OCI-LY3 (cell line): ENCODE measurements around the gene CISTR.
"Not testable (repeated sequence)": the region's sequence is repeated elsewhere in the genome, so short reads cannot be mapped to it uniquely, and the experiment has no call there.

ENCODE experiments used
- H2AFZ ChIP-seq: fragments of 200-600, 300-600 bp; shearing (Covaris generic); 2 replicates; pipeline ENCODE4 v1.6.0; 2014; ENCODE audit warnings: antibody characterized with exemption, low read depth, low read length
- H3K27ac ChIP-seq: fragments of 200-600, 300-600 bp; sonication (generic); 2 replicates; pipeline ENCODE4 v1.5.1; 2014; ENCODE audit warnings: mild to moderate bottlenecking, low read length, moderate library complexity, mixed read lengths
- H3K27me3 ChIP-seq: fragments of 200-600, 300-600 bp; sonication (generic); 2 replicates; pipeline ENCODE4 v1.6.1; 2014; ENCODE audit warnings: low read depth, low read length, mixed read lengths
- H3K36me3 ChIP-seq: fragments of 200-600, 300-600 bp; sonication (generic); replicated peaks from 2 replicates; pipeline ENCODE3; 2014; ENCODE audit warnings: low read depth, low read length, mixed read lengths
- H3K4me1 ChIP-seq: fragments of 300-600, 200-600 bp; sonication (generic); 2 replicates; pipeline ENCODE4 v1.6.1; 2014; ENCODE audit warnings: low read length, mixed read lengths
- H3K4me2 ChIP-seq: fragments of 200-600, 300-600 bp; sonication (generic); 2 replicates; pipeline ENCODE4 v1.6.1; 2014; ENCODE audit warnings: low read length, mixed read lengths
- H3K4me3 ChIP-seq: fragments of 300-600, 200-600 bp; sonication (generic); 2 replicates; pipeline ENCODE4 v1.5.1; 2014; ENCODE audit warnings: antibody characterized with exemption, mild to moderate bottlenecking, low read length, moderate library complexity
- H3K79me2 ChIP-seq: fragments of 300-600, 200-600 bp; shearing (Covaris generic); 2 replicates; pipeline ENCODE4 v1.6.1; 2014; ENCODE audit warnings: mild to moderate bottlenecking, low read length, mixed read lengths
- H3K9ac ChIP-seq: fragments of 300-600, 200-600 bp; shearing (Covaris generic); 2 replicates; pipeline ENCODE4 v1.6.0; 2014; ENCODE audit warnings: mild to moderate bottlenecking, low read length, moderate library complexity
- H3K9me3 ChIP-seq: fragments of 200-600, 300-600 bp; shearing (Covaris generic); 2 replicates; pipeline ENCODE4 v1.6.1; 2014; ENCODE audit warnings: low read length, mixed read lengths; ENCODE audit not compliant: insufficient read depth
- H4K20me1 ChIP-seq: fragments of 200-600, 300-600 bp; sonication (generic); 2 replicates; pipeline ENCODE4 v1.6.1; 2016; ENCODE audit warnings: low read length, mixed read lengths; ENCODE audit not compliant: insufficient read depth
- EZH2phosphoT487 ChIP-seq: fragments of 200-600 bp; shearing (Covaris generic); IDR thresholded peaks from 2 replicates; pipeline ENCODE4 v1.6.1; 2018; ENCODE audit warnings: antibody characterized with exemption, mixed run types, low read depth
- TF ChIP-seq, protein P1 (sequence below): fragments of 200-600, 300-600 bp; sonication (generic); IDR thresholded peaks from 2 replicates; pipeline ENCODE4 v1.5.1; 2014; ENCODE audit warnings: antibody characterized with exemption, low read length, low read depth

The CISTR gene

DNA sequence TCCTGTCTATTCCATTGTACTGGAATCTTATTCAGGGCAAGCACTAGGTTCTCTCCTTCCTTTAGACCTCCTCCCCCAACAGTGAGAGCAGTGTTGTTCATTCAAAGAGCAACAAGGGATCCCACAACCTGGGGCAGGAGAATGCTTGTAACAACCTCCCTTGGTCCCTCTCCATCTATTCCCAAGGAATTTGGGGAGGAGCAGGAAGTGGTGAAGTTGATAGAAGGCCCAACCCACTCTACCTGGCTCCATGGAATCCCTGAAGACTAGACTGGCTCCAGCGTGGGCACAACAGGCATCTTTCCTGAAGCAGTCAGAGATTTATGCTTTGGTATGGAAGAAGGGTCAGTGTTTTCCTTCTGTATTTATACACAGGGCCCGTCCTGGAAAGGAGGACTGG is 33.4 kb upstream of the CISTR start:
- H3K36me3 ChIP-seq, result no peaks in the 10 kb centered on the region
- no peak for TF ChIP-seq EZH2phosphoT487
- TF ChIP-seq, protein P1, sequence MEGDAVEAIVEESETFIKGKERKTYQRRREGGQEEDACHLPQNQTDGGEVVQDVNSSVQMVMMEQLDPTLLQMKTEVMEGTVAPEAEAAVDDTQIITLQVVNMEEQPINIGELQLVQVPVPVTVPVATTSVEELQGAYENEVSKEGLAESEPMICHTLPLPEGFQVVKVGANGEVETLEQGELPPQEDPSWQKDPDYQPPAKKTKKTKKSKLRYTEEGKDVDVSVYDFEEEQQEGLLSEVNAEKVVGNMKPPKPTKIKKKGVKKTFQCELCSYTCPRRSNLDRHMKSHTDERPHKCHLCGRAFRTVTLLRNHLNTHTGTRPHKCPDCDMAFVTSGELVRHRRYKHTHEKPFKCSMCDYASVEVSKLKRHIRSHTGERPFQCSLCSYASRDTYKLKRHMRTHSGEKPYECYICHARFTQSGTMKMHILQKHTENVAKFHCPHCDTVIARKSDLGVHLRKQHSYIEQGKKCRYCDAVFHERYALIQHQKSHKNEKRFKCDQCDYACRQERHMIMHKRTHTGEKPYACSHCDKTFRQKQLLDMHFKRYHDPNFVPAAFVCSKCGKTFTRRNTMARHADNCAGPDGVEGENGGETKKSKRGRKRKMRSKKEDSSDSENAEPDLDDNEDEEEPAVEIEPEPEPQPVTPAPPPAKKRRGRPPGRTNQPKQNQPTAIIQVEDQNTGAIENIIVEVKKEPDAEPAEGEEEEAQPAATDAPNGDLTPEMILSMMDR, result no peak
- no peak overlapping the region for H3K4me2 ChIP-seq
- H3K79me2 ChIP-seq, result no peaks in the 10 kb centered on the region
- H3K9ac ChIP-seq, result no peak overlapping the region
- peaks cover 59% of the 10 kb centered on the region for H3K27me3 ChIP-seq
- no peaks in the 10 kb centered on the region for H4K20me1 ChIP-seq
- H2AFZ ChIP-seq, result no peak overlapping the region
- no peak overlapping the region for H3K27ac ChIP-seq
- H3K4me3 ChIP-seq, result no peak overlapping the region
- H3K9me3 ChIP-seq, result no peaks in the 10 kb centered on the region
- H3K4me1 ChIP-seq, result 0 out of 2 replicates have a peak, but pooled peaks cover 4% of the 10 kb centered on the region

GRCh38 chr12:53782093-53782703 is 30.4 kb upstream of the CISTR start:
- no peaks in the 10 kb centered on the region for H3K79me2 ChIP-seq
- no peak overlapping the region for H3K9ac ChIP-seq
- H3K27me3 ChIP-seq, result peaks cover 46% of the 10 kb centered on the region
- peaks cover 11% of the 10 kb centered on the region for H3K4me1 ChIP-seq
- no peak overlapping the region for H3K27ac ChIP-seq
- no peak for TF ChIP-seq EZH2phosphoT487
- TF ChIP-seq, protein P1, result no peak
- no peaks in the 10 kb centered on the region for H3K9me3 ChIP-seq
- no peak overlapping the region for H2AFZ ChIP-seq
- H3K4me2 ChIP-seq, result no peak overlapping the region
- H4K20me1 ChIP-seq, result no peaks in the 10 kb centered on the region
- H3K4me3 ChIP-seq, result no peak overlapping the region
- no peaks in the 10 kb centered on the region for H3K36me3 ChIP-seq

DNA sequence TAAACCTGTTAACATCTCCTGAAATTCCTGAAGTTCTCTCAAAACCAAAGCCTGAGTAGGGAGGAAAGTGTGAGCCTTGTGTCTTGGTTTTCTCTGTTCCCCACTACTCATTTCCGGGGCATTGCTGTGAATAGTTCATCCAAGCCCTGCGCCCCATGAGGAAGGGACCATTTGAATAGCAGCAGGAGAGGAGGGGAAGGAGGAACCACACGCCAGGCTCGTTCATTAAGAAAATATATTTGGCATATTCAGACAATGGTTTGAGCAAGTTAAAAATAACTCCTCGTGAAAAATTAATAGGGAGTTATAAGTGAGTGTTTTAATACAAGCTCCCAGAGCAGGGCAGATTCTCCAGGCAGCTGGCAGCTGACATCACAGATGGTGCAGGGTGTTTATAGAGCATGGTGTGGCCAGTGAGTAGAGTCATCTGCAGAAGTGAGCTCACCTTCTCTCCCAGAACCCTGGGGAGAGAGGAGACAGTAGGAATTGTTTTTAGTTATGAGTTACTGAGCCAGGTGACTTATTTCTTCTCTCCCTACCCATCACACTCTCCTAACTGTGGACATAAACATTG is 29.5 kb upstream of the CISTR start:
- Histone ChIP-seq H3K9me3 (no peaks in the 10 kb centered on the region), H3K9ac (no peak overlapping the region), H3K36me3 (no peaks in the 10 kb centered on the region), H3K4me2 (no peak overlapping the region), H2AFZ (peak overlapping the region; percentile 37; the same call in 1 of the 2 replicates), H3K27ac (no peak overlapping the region), H3K79me2 (no peaks in the 10 kb centered on the region), H3K4me1 (peaks cover 18% of the 10 kb centered on the region), H3K4me3 (no peak overlapping the region), H3K27me3 (peaks cover 46% of the 10 kb centered on the region), H4K20me1 (no peaks in the 10 kb centered on the region)
- TF ChIP-seq EZH2phosphoT487, result no peak
- TF ChIP-seq, protein P1, result no peak

DNA sequence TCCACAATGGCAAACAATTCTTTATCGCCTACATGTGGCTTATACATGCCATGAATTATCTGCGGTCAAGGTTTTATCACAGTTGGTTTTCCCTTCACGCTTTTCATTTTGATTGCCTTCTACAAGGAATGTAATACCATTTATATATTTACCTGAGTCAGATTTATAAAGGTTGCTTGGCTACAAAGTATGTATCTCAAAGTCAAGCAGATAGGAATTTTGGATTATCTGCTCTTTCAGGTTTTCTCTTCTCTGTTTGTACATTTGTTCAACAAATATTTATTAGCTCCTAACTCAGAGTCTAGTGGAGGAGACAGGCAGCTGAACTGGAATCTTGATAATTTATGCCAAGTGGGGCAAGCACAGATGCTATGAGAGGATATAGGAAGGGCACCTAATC is 28.5 kb upstream of the CISTR start:
- Histone ChIP-seq H3K9ac (no peak overlapping the region), H3K4me1 (peaks cover 18% of the 10 kb centered on the region), H3K27me3 (peaks cover 41% of the 10 kb centered on the region), H3K4me2 (no peak overlapping the region), H3K36me3 (no peaks in the 10 kb centered on the region), H2AFZ (no peak overlapping the region), H3K27ac (no peak overlapping the region), H3K4me3 (no peak overlapping the region), H3K79me2 (no peaks in the 10 kb centered on the region), H4K20me1 (no peaks in the 10 kb centered on the region), H3K9me3 (no peaks in the 10 kb centered on the region)
- TF ChIP-seq, protein P1, result no peak
- no peak for TF ChIP-seq EZH2phosphoT487

DNA sequence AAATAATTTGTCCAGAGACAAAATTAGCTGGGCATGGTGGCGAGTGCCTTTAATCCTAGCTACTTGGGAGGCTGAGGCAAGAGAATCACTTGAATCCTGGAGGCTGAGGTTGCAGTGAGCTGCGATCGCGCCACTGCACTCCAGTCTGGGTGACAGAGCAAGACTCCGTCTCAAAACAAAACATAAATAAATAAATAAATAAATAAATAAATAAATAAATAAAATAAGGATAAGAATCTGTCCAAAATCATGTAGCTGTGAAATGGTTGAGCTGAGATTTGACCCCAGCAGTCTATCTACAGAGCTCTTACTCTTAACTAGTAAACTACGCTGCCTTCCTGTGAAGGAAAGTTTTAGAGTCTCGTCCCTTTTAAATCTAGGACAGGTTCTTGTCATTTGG is 27.9 kb upstream of the CISTR start:
- H3K27me3 ChIP-seq, result peaks cover 34% of the 10 kb centered on the region
- H4K20me1 ChIP-seq, H3K27ac ChIP-seq, H2AFZ ChIP-seq, H3K79me2 ChIP-seq, H3K4me2 ChIP-seq, H3K9me3 ChIP-seq, H3K36me3 ChIP-seq, H3K9ac ChIP-seq, H3K4me3 ChIP-seq: not testable (repeated sequence)
- H3K4me1 ChIP-seq, result peaks cover 18% of the 10 kb centered on the region
